Smooth muscle cell (in vitro differentiated cells): Measurements from ENCODE around the gene TGFBR3. TPM values are rescaled to one million over a fixed set of nuclear protein-coding genes. Genes with fewer than 3 reads are reported as not detected.

Experiments
- DNase-seq: peaks from one replicate; lab custom pipeline; 2025; ENCODE audit not compliant: unreplicated experiment; lab: John Stamatoyannopoulos, UW
- H2AFZ ChIP-seq: fragments of 200-600 bp; sonication (generic); 2 replicates; pipeline ENCODE4 v1.6.0; 2016; ENCODE audit warnings: antibody characterized with exemption, low read depth, mild to moderate bottlenecking
- H3F3A ChIP-seq: fragments of 200-600 bp; sonication (generic); 2 replicates; pipeline ENCODE4 v1.6.0; 2017; ENCODE audit warnings: antibody characterized with exemption, low read depth
- H3K27ac ChIP-seq: fragments of 200-600 bp; sonication (generic); 2 replicates; pipeline ENCODE4 v1.5.1; 2016; ENCODE audit warnings: low read depth, mild to moderate bottlenecking
- H3K27me3 ChIP-seq: fragments of 200-600 bp; sonication (generic); 2 replicates; pipeline ENCODE4 v1.6.1; 2016; ENCODE audit warnings: low read depth, mild to moderate bottlenecking
- H3K36me3 ChIP-seq: fragments of 200-600 bp; sonication (generic); 2 replicates; pipeline ENCODE4 v1.5.1; 2016; ENCODE audit warnings: low read depth
- H3K4me1 ChIP-seq: fragments of 200-600 bp; sonication (generic); 2 replicates; pipeline ENCODE4 v1.5.1; 2016; ENCODE audit warnings: low read depth
- H3K4me2 ChIP-seq: fragments of 200-600 bp; sonication (generic); 2 replicates; pipeline ENCODE4 v1.6.0; 2016; ENCODE audit warnings: mild to moderate bottlenecking
- H3K4me3 ChIP-seq: fragments of 200-600 bp; sonication (generic); 2 replicates; pipeline ENCODE4 v1.5.1; 2016; ENCODE audit warnings: mild to moderate bottlenecking
- H3K79me2 ChIP-seq: fragments of 200-600 bp; sonication (generic); 2 replicates; pipeline ENCODE4 v1.6.0; 2016; ENCODE audit warnings: low read depth, mild to moderate bottlenecking
- H3K9ac ChIP-seq: fragments of 200-600 bp; sonication (generic); 2 replicates; pipeline ENCODE4 v1.6.0; 2016; ENCODE audit warnings: low read depth
- H3K9me3 ChIP-seq: fragments of 200-600 bp; sonication (generic); replicated peaks from 2 replicates; pipeline ENCODE4 v1.5.1; 2016; ENCODE audit warnings: low read depth
- H4K20me1 ChIP-seq: fragments of 200-600 bp; sonication (generic); 2 replicates; pipeline ENCODE4 v1.6.0; 2016; ENCODE audit warnings: low read depth
- WGBS: methylation state at CpG from one replicate; pipeline ENCODE4 v1.1.7; 2016; ENCODE audit warnings: low lambda C conversion rate; 5-methylcytosine and 5-hydroxymethylcytosine counted together
- polyA plus RNA-seq: library from polyadenylated mRNA; unstranded; fragments of >200 nt; fragmentation: Nextera tagmentation; extraction: Ambion mirVana; gene quantifications from 2 replicates; pipeline ENCODE4 v1.2.1, GENCODE V29; 2016
- total RNA-seq: library from RNA; depleted of rRNA; stranded (reverse); fragments of >200 nt; gene quantifications from 2 replicates; pipeline ENCODE4 v1.2.3, GENCODE V29; 2014
- TF ChIP-seq, protein P1 (sequence below): fragments of 200-600 bp; sonication (generic); IDR thresholded peaks from 2 replicates; pipeline ENCODE4 v1.5.1; 2017; ENCODE audit warnings: borderline replicate concordance, mild to moderate bottlenecking, antibody characterized with exemption; ENCODE audit not compliant: insufficient read depth, poor library complexity, severe bottlenecking

TGFBR3 gene
- total and polyA plus RNA-seq, 2 experiments from 2014 or later = 68.3 to 112 TPM

GRCh38 chr1:91797164-91797563 is 88.8 kb downstream of the TGFBR3 start:
- Histone ChIP-seq H3K27me3 (no peaks in the 10 kb centered on the region), H3K36me3 (no peaks in the 10 kb centered on the region), H3K4me1 (peaks cover 20% of the 10 kb centered on the region), H2AFZ (no peak overlapping the region), H3K9ac (no peak overlapping the region), H3K4me2 (no peak overlapping the region), H3K4me3 (no peak overlapping the region), H3K9me3 (no peaks in the 10 kb centered on the region), H3K27ac (peak overlapping the region; percentile 19), H3F3A (peaks cover 30% of the 10 kb centered on the region), H3K79me2 (peaks cover 26% of the 10 kb centered on the region), H4K20me1 (peaks cover 15% of the 10 kb centered on the region)
- DNase-seq = no peak
- WGBS = 95% methylated on average over 1 of the region's 1 CpG
- TF ChIP-seq, protein P1, sequence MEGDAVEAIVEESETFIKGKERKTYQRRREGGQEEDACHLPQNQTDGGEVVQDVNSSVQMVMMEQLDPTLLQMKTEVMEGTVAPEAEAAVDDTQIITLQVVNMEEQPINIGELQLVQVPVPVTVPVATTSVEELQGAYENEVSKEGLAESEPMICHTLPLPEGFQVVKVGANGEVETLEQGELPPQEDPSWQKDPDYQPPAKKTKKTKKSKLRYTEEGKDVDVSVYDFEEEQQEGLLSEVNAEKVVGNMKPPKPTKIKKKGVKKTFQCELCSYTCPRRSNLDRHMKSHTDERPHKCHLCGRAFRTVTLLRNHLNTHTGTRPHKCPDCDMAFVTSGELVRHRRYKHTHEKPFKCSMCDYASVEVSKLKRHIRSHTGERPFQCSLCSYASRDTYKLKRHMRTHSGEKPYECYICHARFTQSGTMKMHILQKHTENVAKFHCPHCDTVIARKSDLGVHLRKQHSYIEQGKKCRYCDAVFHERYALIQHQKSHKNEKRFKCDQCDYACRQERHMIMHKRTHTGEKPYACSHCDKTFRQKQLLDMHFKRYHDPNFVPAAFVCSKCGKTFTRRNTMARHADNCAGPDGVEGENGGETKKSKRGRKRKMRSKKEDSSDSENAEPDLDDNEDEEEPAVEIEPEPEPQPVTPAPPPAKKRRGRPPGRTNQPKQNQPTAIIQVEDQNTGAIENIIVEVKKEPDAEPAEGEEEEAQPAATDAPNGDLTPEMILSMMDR = no peak

DNA sequence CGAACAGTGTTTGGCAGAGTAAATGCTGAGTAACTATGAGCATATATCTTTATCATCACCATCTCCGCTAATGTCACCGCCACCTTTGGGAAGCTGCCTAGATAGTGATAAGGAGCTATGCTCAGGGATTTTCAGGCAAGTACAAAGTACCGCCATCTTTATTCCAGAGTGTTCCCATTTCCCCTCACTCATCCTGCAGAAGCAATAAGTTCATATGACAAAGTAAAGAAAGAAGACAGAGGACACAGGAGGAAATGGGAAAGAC is 89.6 kb downstream of the TGFBR3 start:
- peaks cover 30% of the 10 kb centered on the region for H3F3A ChIP-seq
- H2AFZ ChIP-seq = no peak overlapping the region
- peaks cover 31% of the 10 kb centered on the region for H3K79me2 ChIP-seq
- peaks cover 15% of the 10 kb centered on the region for H4K20me1 ChIP-seq
- no peaks in the 10 kb centered on the region for H3K27me3 ChIP-seq
- no peak for DNase-seq
- H3K4me3 ChIP-seq = no peak overlapping the region
- no peak overlapping the region for H3K9ac ChIP-seq
- H3K9me3 ChIP-seq = no peaks in the 10 kb centered on the region
- 86% methylated on average over 4 of the region's 4 CpGs for WGBS
- H3K4me2 ChIP-seq = no peak overlapping the region
- no peaks in the 10 kb centered on the region for H3K36me3 ChIP-seq
- peaks cover 28% of the 10 kb centered on the region for H3K4me1 ChIP-seq
- TF ChIP-seq, protein P1 = no peak
- no peak overlapping the region for H3K27ac ChIP-seq

DNA sequence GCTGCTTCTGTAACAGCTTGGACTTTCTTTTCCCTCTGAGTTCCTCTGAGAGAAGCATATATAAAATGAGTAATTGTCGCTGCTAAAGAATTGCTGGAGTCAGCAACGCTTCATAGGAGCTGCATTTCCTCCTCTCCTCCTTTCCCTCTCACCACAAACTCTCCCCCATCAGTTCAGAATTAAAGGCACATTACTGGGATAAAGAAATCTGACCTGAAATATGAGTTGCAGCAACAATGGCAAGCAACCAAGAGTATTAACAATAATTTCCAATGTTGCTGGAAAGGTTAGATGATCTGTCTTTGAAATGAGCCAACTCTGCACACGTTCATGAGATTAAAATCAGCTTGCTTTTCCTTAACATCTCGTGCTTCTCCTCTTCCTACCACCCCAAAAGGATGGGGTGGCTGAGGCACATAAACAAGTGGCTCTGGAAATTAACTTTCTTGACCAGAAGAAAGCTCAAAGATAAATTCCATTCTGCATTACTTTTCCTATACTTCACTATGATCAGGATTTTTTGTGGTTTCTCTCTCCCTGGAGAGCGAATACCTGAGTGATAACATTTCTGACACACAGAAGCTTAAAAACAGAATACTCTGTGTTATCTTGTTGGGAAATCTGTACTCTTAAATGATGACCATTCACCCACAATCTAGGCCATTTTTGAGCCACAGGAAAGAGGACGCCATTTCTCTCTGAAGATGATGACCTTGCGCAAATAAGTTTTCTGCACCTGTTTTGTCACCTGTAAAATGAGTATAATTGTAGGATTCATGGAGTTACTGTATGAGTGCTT is 90.2 kb downstream of the TGFBR3 start:
- peak overlapping the region; percentile 38 for H3K4me2 ChIP-seq
- WGBS = 49% methylated on average over 7 of the region's 7 CpGs

More for the DNA sequence above, 90.2 kb downstream of the TGFBR3 start:
- no peaks in the 10 kb centered on the region for H3K36me3 ChIP-seq
- H3F3A ChIP-seq = peaks cover 30% of the 10 kb centered on the region
- H3K9me3 ChIP-seq = no peaks in the 10 kb centered on the region
- peaks cover 34% of the 10 kb centered on the region for H3K4me1 ChIP-seq
- peak overlapping the region; percentile 36 for H3K27ac ChIP-seq
- TF ChIP-seq, protein P1 = no peak
- no peak overlapping the region for H2AFZ ChIP-seq
- H3K9ac ChIP-seq = no peak overlapping the region
- H3K79me2 ChIP-seq = peaks cover 27% of the 10 kb centered on the region
- peaks cover 15% of the 10 kb centered on the region for H4K20me1 ChIP-seq
- no peak overlapping the region for H3K4me3 ChIP-seq
- H3K27me3 ChIP-seq = no peaks in the 10 kb centered on the region
- no peak for DNase-seq
